ENCODE results near the gene ACMSD.

Gene ACMSD

DNA sequence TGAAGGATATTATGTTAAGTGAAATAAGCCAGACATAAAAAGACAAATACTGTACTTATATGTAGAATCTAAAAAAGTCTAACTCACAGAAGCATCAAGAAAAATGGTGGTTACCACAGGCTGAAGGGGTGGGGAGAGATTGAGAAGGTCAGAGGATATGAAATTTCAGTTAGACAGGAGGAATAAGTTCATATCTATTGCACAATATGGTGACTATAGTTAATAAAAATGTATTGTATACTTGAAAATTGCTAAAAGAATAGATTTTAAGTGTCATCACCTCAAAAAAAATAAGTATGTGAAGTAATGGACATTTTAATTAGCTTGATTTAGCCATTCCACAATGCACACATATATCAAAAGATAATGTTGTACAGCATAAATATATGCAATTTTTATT, 19.8 kb downstream of the ACMSD start:
- ATAC-seq (replicated peaks; ENCODE audit: extremely low read depth, poor library complexity, severe bottlenecking) (no peak), DNase-seq (ENCODE audit: low spot score in 2 of 2) (no peak)
- Mint-ChIP-seq H3K4me3 (no peak overlapping the region), H3K36me3 (ENCODE audit: insufficient read depth) (no peaks in the 10 kb centered on the region), H3K9me3 (no peaks in the 10 kb centered on the region), H3K27ac (ENCODE audit: low read depth) (no peak overlapping the region), H3K4me1 (no peaks in the 10 kb centered on the region), H3K27me3 (no peaks in the 10 kb centered on the region)

GRCh38 chr2:134861173-134861572, 22.8 kb downstream of the ACMSD start:
- DNase-seq (ENCODE audit: low spot score in 2 of 2) (no peak), ATAC-seq (replicated peaks; ENCODE audit: extremely low read depth, poor library complexity, severe bottlenecking) (no peak)
- Mint-ChIP-seq H3K4me3 (no peak overlapping the region), H3K9me3 (no peaks in the 10 kb centered on the region), H3K27me3 (no peaks in the 10 kb centered on the region), H3K36me3 (ENCODE audit: insufficient read depth) (no peaks in the 10 kb centered on the region), H3K27ac (ENCODE audit: low read depth) (no peak overlapping the region), H3K4me1 (no peaks in the 10 kb centered on the region)

DNA sequence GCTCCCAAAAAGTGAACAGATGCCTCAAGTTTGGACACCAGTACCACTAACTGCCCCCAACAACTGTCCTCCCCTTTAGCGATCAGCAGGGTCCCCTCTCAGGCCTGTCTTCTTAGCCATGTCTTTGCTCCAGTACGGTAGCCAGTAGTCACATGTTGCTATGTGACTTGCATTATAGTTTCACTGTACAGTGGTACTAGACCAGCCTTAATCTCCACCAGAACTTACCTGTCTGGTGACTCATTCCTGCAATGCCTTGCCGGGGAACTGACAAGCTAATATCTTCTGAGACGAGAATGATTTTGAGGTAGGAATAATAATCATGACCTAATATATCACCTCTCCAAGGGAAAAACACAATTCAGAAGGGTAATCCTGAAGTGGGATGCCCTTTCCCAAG, 23.7 kb downstream of the ACMSD start:
- Mint-ChIP-seq H3K9me3 (no peaks in the 10 kb centered on the region), H3K4me3 (no peak overlapping the region), H3K27me3 (no peaks in the 10 kb centered on the region), H3K36me3 (ENCODE audit: insufficient read depth) (no peaks in the 10 kb centered on the region), H3K4me1 (no peaks in the 10 kb centered on the region), H3K27ac (ENCODE audit: low read depth) (no peak overlapping the region)
- ATAC-seq (replicated peaks; ENCODE audit: extremely low read depth, poor library complexity, severe bottlenecking) (no peak), DNase-seq (ENCODE audit: low spot score in 2 of 2) (no peak)

DNA sequence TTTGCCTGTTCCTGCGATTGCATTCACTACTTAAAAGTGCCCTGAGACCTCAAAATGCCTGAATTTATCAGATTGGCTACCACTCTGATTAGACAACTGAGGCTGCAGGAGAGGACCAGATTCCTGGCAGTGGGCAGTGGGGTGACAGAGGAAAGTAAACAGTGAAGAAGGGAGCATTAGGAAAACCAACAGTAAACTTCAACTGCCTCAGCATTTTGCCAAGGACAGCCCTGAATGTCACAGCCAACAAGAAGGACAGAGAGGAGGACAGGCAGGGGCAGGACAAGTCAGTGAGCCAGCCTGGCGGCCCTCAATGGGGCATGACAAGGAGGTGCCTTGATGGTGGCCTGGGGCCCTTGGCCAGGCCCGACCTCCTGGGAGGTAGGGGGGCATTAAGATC, 24.3 kb downstream of the ACMSD start:
- no peak for ATAC-seq (replicated peaks; ENCODE audit: extremely low read depth, poor library complexity, severe bottlenecking)

GRCh38 chr2:134863446-134863845, 25.0 kb downstream of the ACMSD start:
- Mint-ChIP-seq H3K27ac (ENCODE audit: low read depth) (no peak overlapping the region), H3K9me3 (no peaks in the 10 kb centered on the region)

More for the DNA sequence above, 24.3 kb downstream of the ACMSD start:
- H3K4me3 Mint-ChIP-seq, result no peak overlapping the region
- no peaks in the 10 kb centered on the region for H3K9me3 Mint-ChIP-seq
- no peak overlapping the region for H3K27ac Mint-ChIP-seq (ENCODE audit: low read depth)
- DNase-seq (ENCODE audit: low spot score in 2 of 2), result no peak
- H3K4me1 Mint-ChIP-seq, result no peaks in the 10 kb centered on the region
- no peaks in the 10 kb centered on the region for H3K27me3 Mint-ChIP-seq
- H3K36me3 Mint-ChIP-seq (ENCODE audit: insufficient read depth), result no peaks in the 10 kb centered on the region

GRCh38 chr2:134865067-134865787, 26.8 kb downstream of the ACMSD start:
- ATAC-seq (replicated peaks; ENCODE audit: extremely low read depth, poor library complexity, severe bottlenecking) (no peak), DNase-seq (ENCODE audit: low spot score in 2 of 2) (no peak)
- Mint-ChIP-seq H3K36me3 (ENCODE audit: insufficient read depth) (no peaks in the 10 kb centered on the region), H3K4me1 (no peaks in the 10 kb centered on the region), H3K27me3 (no peaks in the 10 kb centered on the region), H3K27ac (ENCODE audit: low read depth) (no peak overlapping the region), H3K9me3 (no peaks in the 10 kb centered on the region), H3K4me3 (no peak overlapping the region)

More at GRCh38 chr2:134863446-134863845, 25.0 kb downstream of the ACMSD start:
- ATAC-seq (replicated peaks; ENCODE audit: extremely low read depth, poor library complexity, severe bottlenecking) (no peak), DNase-seq (ENCODE audit: low spot score in 2 of 2) (no peak)
- no peaks in the 10 kb centered on the region for H3K27me3 Mint-ChIP-seq
- no peaks in the 10 kb centered on the region for H3K36me3 Mint-ChIP-seq (ENCODE audit: insufficient read depth)
- H3K4me3 Mint-ChIP-seq, result no peak overlapping the region
- H3K4me1 Mint-ChIP-seq, result no peaks in the 10 kb centered on the region

DNA sequence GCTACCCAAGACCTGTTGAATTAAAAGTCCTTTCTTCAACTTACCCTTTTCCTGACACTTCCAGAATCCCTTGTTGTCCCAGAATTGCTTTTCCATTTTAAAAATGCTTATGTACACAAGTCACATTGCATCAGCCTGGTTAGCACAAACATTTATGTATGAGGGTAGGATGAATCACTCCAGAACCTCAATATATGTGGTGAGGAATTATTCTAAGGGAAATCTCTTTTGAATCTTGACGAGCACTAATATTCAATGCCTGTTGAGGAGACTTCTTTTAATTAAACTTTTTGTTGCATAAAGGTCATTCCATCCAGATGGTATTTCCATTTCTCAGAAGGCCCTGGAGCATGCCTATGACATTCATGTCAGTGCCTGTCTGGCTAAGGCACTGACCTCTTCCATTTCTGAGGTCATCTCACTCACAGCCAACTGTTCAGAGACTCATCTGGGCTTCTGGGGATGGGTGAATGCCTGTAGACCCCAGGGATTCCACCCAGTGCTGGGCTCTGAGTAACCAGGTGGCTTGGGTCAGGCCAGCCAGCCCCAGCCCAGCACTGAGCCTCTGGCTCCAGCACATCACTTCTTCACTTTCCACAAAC, 28.2 kb downstream of the ACMSD start:
- H3K4me1 Mint-ChIP-seq, result no peaks in the 10 kb centered on the region
- ATAC-seq (replicated peaks; ENCODE audit: extremely low read depth, poor library complexity, severe bottlenecking), result no peak
- no peaks in the 10 kb centered on the region for H3K9me3 Mint-ChIP-seq
- H3K27ac Mint-ChIP-seq (ENCODE audit: low read depth), result no peak overlapping the region
- H3K27me3 Mint-ChIP-seq, result no peaks in the 10 kb centered on the region
- DNase-seq (ENCODE audit: low spot score in 2 of 2), result no peak
- no peaks in the 10 kb centered on the region for H3K36me3 Mint-ChIP-seq (ENCODE audit: insufficient read depth)
- no peak overlapping the region for H3K4me3 Mint-ChIP-seq

- Mint-ChIP-seq H3K4me1 (no peaks in the 10 kb centered on the region), H3K27ac (ENCODE audit: low read depth) (no peak overlapping the region), H3K36me3 (ENCODE audit: insufficient read depth) (no peaks in the 10 kb centered on the region), H3K4me3 (no peak overlapping the region), H3K9me3 (no peaks in the 10 kb centered on the region), H3K27me3 (no peaks in the 10 kb centered on the region)
- DNase-seq (ENCODE audit: low spot score in 2 of 2), result no peak
- no peak for ATAC-seq (replicated peaks; ENCODE audit: extremely low read depth, poor library complexity, severe bottlenecking)
Observed at GRCh38 chr2:134869946-134870736, 31.7 kb downstream of the ACMSD start.

- no peaks in the 10 kb centered on the region for H3K36me3 Mint-ChIP-seq (ENCODE audit: insufficient read depth)
- ATAC-seq (replicated peaks; ENCODE audit: extremely low read depth, poor library complexity, severe bottlenecking) (no peak), DNase-seq (ENCODE audit: low spot score in 2 of 2) (no peak)
- H3K4me3 Mint-ChIP-seq, result no peak overlapping the region
- no peaks in the 10 kb centered on the region for H3K27me3 Mint-ChIP-seq
- H3K27ac Mint-ChIP-seq (ENCODE audit: low read depth), result no peak overlapping the region
- H3K9me3 Mint-ChIP-seq, result peaks cover 6% of the 10 kb centered on the region
- H3K4me1 Mint-ChIP-seq, result no peaks in the 10 kb centered on the region
Observed at GRCh38 chr2:134873152-134873551, 34.7 kb downstream of the ACMSD start.

DNA sequence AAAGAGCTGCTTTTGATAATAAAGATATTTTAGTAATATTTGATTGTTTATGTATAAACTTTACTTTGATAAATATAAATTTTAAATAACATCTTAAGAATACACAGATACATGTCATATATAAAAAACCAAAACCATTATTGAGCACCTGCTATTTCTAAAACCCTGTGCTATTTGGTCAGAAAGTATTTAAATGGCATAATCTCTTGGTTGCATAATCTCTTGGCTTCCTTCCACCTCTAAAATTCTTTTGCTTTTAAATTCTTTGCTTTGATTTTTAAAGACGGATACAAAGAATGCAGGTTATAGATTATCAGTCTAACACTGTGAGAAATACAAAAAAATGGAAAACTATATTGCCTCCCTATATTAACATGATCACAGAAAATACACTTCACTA, 36.9 kb downstream of the ACMSD start:
- no peak overlapping the region for H3K4me3 Mint-ChIP-seq
- no peaks in the 10 kb centered on the region for H3K27me3 Mint-ChIP-seq
- H3K9me3 Mint-ChIP-seq, result peaks cover 6% of the 10 kb centered on the region
- H3K4me1 Mint-ChIP-seq, result no peaks in the 10 kb centered on the region
- no peak for ATAC-seq (replicated peaks; ENCODE audit: extremely low read depth, poor library complexity, severe bottlenecking)
- no peaks in the 10 kb centered on the region for H3K36me3 Mint-ChIP-seq (ENCODE audit: insufficient read depth)
- no peak for DNase-seq (ENCODE audit: low spot score in 2 of 2)
- no peak overlapping the region for H3K27ac Mint-ChIP-seq (ENCODE audit: low read depth)

GRCh38 chr2:134882773-134883172, 44.4 kb downstream of the ACMSD start:
- no peaks in the 10 kb centered on the region for H3K36me3 Mint-ChIP-seq (ENCODE audit: insufficient read depth)
- ATAC-seq (replicated peaks; ENCODE audit: extremely low read depth, poor library complexity, severe bottlenecking), result no peak
- no peaks in the 10 kb centered on the region for H3K27me3 Mint-ChIP-seq
- no peaks in the 10 kb centered on the region for H3K4me1 Mint-ChIP-seq
- no peak for DNase-seq (ENCODE audit: low spot score in 2 of 2)
- no peak overlapping the region for H3K27ac Mint-ChIP-seq (ENCODE audit: low read depth)
- H3K9me3 Mint-ChIP-seq, result peaks cover 3% of the 10 kb centered on the region
- H3K4me3 Mint-ChIP-seq, result no peak overlapping the region

DNA sequence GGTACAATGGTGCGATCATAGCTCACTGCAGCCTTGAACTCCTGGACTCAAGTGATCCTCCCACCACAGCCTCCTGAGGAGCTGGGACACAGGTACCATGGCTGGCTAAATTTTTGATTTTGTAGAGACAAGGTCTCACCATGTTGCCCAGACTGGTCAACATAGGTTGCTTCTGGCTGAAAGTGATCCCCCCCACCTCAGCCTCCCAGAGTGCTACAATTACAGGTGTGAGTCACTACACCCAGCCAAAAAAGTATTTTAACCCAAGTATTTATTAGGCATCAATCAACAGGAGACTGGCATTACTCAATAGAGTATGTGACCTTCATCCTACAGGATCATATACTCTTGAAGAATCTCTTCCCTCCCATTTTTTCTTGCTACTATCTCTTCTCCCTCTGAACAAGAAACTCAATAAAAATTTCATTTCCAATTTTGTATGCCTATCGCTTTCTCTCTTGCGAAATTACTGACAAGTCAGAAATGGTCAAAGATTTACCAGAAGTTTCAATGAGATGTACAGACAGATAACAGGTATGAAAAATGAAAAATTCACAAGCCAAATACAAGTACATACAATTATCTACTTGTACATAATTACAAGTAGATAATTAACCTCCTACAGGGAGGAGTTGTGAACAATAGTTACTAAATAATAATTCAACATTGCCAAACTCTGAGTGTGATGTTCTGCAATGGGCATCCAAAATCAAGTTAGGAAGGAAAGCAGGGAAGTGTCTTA, 45.3 kb downstream of the ACMSD start:
- no peak for DNase-seq (ENCODE audit: low spot score in 2 of 2)
- Mint-ChIP-seq H3K4me3 (no peak overlapping the region), H3K27me3 (no peaks in the 10 kb centered on the region), H3K27ac (ENCODE audit: low read depth) (no peak overlapping the region), H3K36me3 (ENCODE audit: insufficient read depth) (no peaks in the 10 kb centered on the region), H3K4me1 (no peaks in the 10 kb centered on the region), H3K9me3 (no peaks in the 10 kb centered on the region)
- ATAC-seq (replicated peaks; ENCODE audit: extremely low read depth, poor library complexity, severe bottlenecking), result no peak
